Measurements from ENCODE around the gene KIR2DL1.
"Not testable (repeated sequence)": the region's sequence is repeated elsewhere in the genome, so short reads cannot be mapped to it uniquely, and the experiment has no call there.

The KIR2DL1 gene

DNA sequence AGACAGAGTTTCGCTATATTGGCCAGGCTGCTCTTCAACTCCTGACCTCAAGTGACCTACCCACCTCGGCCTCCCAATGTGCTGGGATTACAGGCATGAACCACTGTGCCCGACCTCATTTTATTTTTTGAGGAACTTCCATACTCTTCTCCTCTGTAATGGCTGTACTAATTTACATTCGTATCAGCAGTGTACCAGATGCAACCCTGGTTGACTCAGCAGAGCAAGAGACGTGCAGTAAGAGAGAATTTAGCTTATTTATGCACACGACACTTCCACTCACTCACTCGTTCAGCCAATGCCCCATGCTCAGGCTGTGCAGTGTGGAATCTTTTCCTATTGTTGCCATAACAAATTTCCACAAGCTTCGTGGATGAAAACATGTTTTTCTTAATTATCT is 38.4 kb upstream of the KIR2DL1 start:
- H3K9me3 ChIP-seq (replicated peaks; ENCODE audit: insufficient read depth, low read length), result no peaks in the 10 kb centered on the region

DNA sequence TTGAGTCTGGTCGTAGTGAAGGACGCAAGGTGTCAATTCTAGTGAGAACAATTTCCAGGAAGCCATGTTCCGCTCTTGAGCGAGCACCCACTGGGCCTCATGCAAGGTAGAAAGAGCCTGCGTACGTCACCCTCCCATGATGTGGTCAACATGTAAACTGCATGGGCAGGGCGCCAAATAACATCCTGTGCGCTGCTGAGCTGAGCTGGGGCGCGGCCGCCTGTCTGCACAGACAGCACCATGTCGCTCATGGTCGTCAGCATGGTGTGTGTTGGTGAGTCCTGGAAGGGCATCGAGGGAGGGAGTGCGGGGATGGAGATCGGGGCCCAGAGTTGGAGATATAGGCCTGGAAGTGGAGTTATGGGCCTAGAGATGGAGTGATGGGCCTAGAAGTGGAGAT is 31.3 kb upstream of the KIR2DL1 start, which contains the start of gene KIR2DL3:
TSS of gene KIR2DL3 (plus strand) at position 208 of the 400 bp plus-strand sequence. CDS start at position 241, 33 bp downstream.
- not testable (repeated sequence) for H2AFZ ChIP-seq (ENCODE audit: low read length); H4K20me1 ChIP-seq (ENCODE audit: insufficient read depth, low read length); H3K4me2 ChIP-seq (ENCODE audit: low read depth, low read length); H3K9me2 ChIP-seq (replicated peaks; ENCODE audit: insufficient read depth, low read length); DNase-seq; H3K9ac ChIP-seq (ENCODE audit: low read length); H3F3A ChIP-seq (ENCODE audit: insufficient read depth, low read length); H3K9me3 ChIP-seq (replicated peaks; ENCODE audit: insufficient read depth, low read length); H3K4me1 ChIP-seq (ENCODE audit: low read length); H3K27ac ChIP-seq (ENCODE audit: low read length); H3K79me2 ChIP-seq (ENCODE audit: low read length); H3K36me3 ChIP-seq (replicated peaks; ENCODE audit: insufficient read depth, low read length); H3K4me3 ChIP-seq (ENCODE audit: low read length)
- H3K27me3 ChIP-seq (replicated peaks; ENCODE audit: insufficient read depth, low read length), result peaks cover 26% of the 10 kb centered on the region; the same call in 1 of the 2 replicates

More for the DNA sequence above, 38.4 kb upstream of the KIR2DL1 start:
- Histone ChIP-seq H2AFZ (ENCODE audit: low read length) (no peak overlapping the region), H3K27ac (ENCODE audit: low read length) (no peak overlapping the region), H3K36me3 (replicated peaks; ENCODE audit: insufficient read depth, low read length) (no peaks in the 10 kb centered on the region), H4K20me1 (ENCODE audit: insufficient read depth, low read length) (no peaks in the 10 kb centered on the region), H3K27me3 (replicated peaks; ENCODE audit: insufficient read depth, low read length) (peaks cover 60% of the 10 kb centered on the region), H3K9ac (ENCODE audit: low read length) (no peak overlapping the region), H3F3A (ENCODE audit: insufficient read depth, low read length) (no peaks in the 10 kb centered on the region), H3K9me2 (replicated peaks; ENCODE audit: insufficient read depth, low read length) (no peaks in the 10 kb centered on the region), H3K4me1 (ENCODE audit: low read length) (no peaks in the 10 kb centered on the region), H3K79me2 (ENCODE audit: low read length) (no peaks in the 10 kb centered on the region), H3K4me2 (ENCODE audit: low read depth, low read length) (no peak overlapping the region), H3K4me3 (ENCODE audit: low read length) (no peak overlapping the region)
- DNase-seq, result no peak
- TF ChIP-seq EZH2phosphoT487 (IDR thresholded peaks at IDR 0.05; ENCODE audit: low read length), result no peak
- TF ChIP-seq, protein P1, sequence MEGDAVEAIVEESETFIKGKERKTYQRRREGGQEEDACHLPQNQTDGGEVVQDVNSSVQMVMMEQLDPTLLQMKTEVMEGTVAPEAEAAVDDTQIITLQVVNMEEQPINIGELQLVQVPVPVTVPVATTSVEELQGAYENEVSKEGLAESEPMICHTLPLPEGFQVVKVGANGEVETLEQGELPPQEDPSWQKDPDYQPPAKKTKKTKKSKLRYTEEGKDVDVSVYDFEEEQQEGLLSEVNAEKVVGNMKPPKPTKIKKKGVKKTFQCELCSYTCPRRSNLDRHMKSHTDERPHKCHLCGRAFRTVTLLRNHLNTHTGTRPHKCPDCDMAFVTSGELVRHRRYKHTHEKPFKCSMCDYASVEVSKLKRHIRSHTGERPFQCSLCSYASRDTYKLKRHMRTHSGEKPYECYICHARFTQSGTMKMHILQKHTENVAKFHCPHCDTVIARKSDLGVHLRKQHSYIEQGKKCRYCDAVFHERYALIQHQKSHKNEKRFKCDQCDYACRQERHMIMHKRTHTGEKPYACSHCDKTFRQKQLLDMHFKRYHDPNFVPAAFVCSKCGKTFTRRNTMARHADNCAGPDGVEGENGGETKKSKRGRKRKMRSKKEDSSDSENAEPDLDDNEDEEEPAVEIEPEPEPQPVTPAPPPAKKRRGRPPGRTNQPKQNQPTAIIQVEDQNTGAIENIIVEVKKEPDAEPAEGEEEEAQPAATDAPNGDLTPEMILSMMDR (IDR thresholded peaks at IDR 0.05; ENCODE audit: low read length), result no peak
- TF ChIP-seq EZH2 (optimal IDR thresholded peaks at IDR 0.05; ENCODE audit: low read depth, low read length), result no peak

DNA sequence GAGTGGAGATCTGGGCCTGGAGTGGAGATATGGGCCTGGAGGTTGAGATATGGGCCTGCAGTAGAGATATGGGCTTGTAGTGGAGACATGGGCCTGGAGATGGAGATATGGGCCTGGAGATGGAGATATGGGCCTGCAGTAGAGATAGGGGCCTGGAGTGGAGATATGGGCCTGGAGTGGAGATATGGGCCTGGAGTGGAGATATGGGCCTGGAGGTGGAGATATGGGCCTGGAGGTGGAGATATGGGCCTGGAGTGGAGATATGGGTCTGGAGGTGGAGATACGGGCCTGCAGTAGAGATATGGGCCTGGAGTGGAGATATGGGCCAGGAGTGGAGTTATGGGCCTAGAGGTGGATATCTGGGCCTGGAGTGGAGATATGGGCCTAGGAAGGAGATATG is 30.9 kb upstream of the KIR2DL1 start:
- Histone ChIP-seq H3K79me2 (ENCODE audit: low read length) (no peaks in the 10 kb centered on the region), H3K4me2 (ENCODE audit: low read depth, low read length) (no peak overlapping the region), H3K4me3 (ENCODE audit: low read length) (no peak overlapping the region), H3K9me2 (replicated peaks; ENCODE audit: insufficient read depth, low read length) (no peaks in the 10 kb centered on the region), H3K36me3 (replicated peaks; ENCODE audit: insufficient read depth, low read length) (no peaks in the 10 kb centered on the region), H2AFZ (ENCODE audit: low read length) (no peak overlapping the region), H3K27me3 (replicated peaks; ENCODE audit: insufficient read depth, low read length) (peaks cover 24% of the 10 kb centered on the region; the same call in 1 of the 2 replicates), H3K9me3 (replicated peaks; ENCODE audit: insufficient read depth, low read length) (no peaks in the 10 kb centered on the region), H4K20me1 (ENCODE audit: insufficient read depth, low read length) (no peaks in the 10 kb centered on the region), H3K9ac (ENCODE audit: low read length) (no peak overlapping the region), H3F3A (ENCODE audit: insufficient read depth, low read length) (no peaks in the 10 kb centered on the region), H3K27ac (ENCODE audit: low read length) (no peak overlapping the region), H3K4me1 (ENCODE audit: low read length) (no peaks in the 10 kb centered on the region)
- TF ChIP-seq EZH2 (optimal IDR thresholded peaks at IDR 0.05; ENCODE audit: low read depth, low read length), result no peak
- no peak for TF ChIP-seq EZH2phosphoT487 (IDR thresholded peaks at IDR 0.05; ENCODE audit: low read length)
- TF ChIP-seq, protein P1 (IDR thresholded peaks at IDR 0.05; ENCODE audit: low read length), result no peak
- no peak for DNase-seq

DNA sequence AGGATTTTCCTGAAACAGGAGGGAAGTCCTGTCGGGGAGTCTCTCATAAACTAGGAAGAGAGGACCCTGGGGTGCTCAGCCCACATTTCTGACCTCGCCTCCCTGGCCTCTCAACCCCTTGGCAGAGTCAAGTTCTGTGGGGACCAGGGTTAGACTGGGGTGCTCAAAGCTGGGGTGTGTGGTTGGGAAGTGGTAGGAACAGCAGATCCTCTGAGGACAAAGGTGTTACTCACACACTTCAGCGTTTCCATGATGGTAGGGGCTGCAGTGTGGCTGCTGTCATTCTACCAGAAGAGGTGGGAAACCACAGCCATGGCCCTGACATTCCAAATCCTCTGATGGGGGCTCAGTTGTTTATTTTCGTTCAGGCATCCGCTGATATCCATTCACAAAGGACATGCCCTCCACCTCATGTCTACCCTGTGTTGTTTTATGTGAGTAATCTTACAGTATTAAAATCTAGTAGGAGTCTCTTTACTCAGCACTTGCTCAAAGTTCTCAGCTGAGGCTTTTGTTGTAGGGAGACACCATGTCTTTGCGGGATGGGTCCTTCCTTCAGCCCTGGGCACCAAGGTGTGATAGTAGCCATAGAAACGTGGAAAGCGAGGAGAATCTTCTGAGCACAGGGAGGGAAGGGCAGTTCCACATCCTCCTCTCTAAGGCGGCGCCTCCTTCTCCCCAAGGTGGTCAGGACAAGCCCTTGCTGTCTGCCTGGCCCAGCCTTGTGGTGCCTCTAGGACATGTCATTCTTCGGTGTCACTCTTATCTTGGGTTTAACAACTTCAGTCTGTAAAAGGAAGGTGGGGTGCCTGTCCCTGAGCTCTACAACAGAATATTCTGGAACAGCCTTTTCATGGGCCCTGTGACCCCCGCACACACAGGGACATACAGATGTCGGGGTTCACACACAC is 29.8 kb upstream of the KIR2DL1 start:
- H3K4me1 ChIP-seq (ENCODE audit: low read length), result no peaks in the 10 kb centered on the region
- H3F3A ChIP-seq (ENCODE audit: insufficient read depth, low read length), result no peaks in the 10 kb centered on the region
- no peaks in the 10 kb centered on the region for H3K79me2 ChIP-seq (ENCODE audit: low read length)
- peaks cover 19% of the 10 kb centered on the region; the same call in 1 of the 2 replicates for H3K27me3 ChIP-seq (replicated peaks; ENCODE audit: insufficient read depth, low read length)
- H3K4me2 ChIP-seq (ENCODE audit: low read depth, low read length), result no peak overlapping the region
- H3K4me3 ChIP-seq (ENCODE audit: low read length), result no peak overlapping the region
- no peaks in the 10 kb centered on the region for H4K20me1 ChIP-seq (ENCODE audit: insufficient read depth, low read length)
- H3K36me3 ChIP-seq (replicated peaks; ENCODE audit: insufficient read depth, low read length), result no peaks in the 10 kb centered on the region
- no peaks in the 10 kb centered on the region for H3K9me3 ChIP-seq (replicated peaks; ENCODE audit: insufficient read depth, low read length)
- no peak overlapping the region for H2AFZ ChIP-seq (ENCODE audit: low read length)
- H3K27ac ChIP-seq (ENCODE audit: low read length), result no peak overlapping the region
- no peak for DNase-seq
- H3K9ac ChIP-seq (ENCODE audit: low read length), result no peak overlapping the region
- H3K9me2 ChIP-seq (replicated peaks; ENCODE audit: insufficient read depth, low read length), result no peaks in the 10 kb centered on the region
- TF ChIP-seq, protein P1 (IDR thresholded peaks at IDR 0.05; ENCODE audit: low read length), result no peak
- TF ChIP-seq EZH2phosphoT487 (IDR thresholded peaks at IDR 0.05; ENCODE audit: low read length) (no peak), EZH2 (optimal IDR thresholded peaks at IDR 0.05; ENCODE audit: low read depth, low read length) (no peak)

DNA sequence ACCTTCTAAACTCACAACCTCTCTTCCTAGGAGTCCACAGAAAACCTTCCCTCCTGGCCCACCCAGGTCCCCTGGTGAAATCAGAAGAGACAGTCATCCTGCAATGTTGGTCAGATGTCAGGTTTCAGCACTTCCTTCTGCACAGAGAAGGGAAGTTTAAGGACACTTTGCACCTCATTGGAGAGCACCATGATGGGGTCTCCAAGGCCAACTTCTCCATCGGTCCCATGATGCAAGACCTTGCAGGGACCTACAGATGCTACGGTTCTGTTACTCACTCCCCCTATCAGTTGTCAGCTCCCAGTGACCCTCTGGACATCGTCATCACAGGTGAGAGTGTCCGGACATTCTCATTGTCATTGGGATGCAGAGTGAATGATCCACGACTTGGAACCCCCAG is 27.6 kb upstream of the KIR2DL1 start:
- not testable (repeated sequence) for H3K4me3 ChIP-seq (ENCODE audit: low read length); H3F3A ChIP-seq (ENCODE audit: insufficient read depth, low read length); H3K4me1 ChIP-seq (ENCODE audit: low read length); H2AFZ ChIP-seq (ENCODE audit: low read length); H3K9me3 ChIP-seq (replicated peaks; ENCODE audit: insufficient read depth, low read length); H3K27ac ChIP-seq (ENCODE audit: low read length); H3K36me3 ChIP-seq (replicated peaks; ENCODE audit: insufficient read depth, low read length); H3K9ac ChIP-seq (ENCODE audit: low read length); H3K4me2 ChIP-seq (ENCODE audit: low read depth, low read length); H3K79me2 ChIP-seq (ENCODE audit: low read length); H4K20me1 ChIP-seq (ENCODE audit: insufficient read depth, low read length); DNase-seq; H3K9me2 ChIP-seq (replicated peaks; ENCODE audit: insufficient read depth, low read length)
- H3K27me3 ChIP-seq (replicated peaks; ENCODE audit: insufficient read depth, low read length), result peaks cover 19% of the 10 kb centered on the region; the same call in 1 of the 2 replicates
